GM19193 (cell line): Measurements from ENCODE around the gene CHST11.

Experiments used
- POLR2A ChIP-seq: IDR thresholded peaks from 4 replicates; pipeline ENCODE4 v1.6.1; 2011; ENCODE audit not compliant: insufficient read depth, insufficient read length; ENCODE audit errors: extremely low read depth

Gene CHST11

GRCh38 chr12:104740668-104741067 is 283.9 kb downstream of the CHST11 start:
- peak; percentile 42 for TF ChIP-seq POLR2A

- no peak for TF ChIP-seq POLR2A
Observed at GRCh38 chr12:104741077-104741476, 284.3 kb downstream of the CHST11 start.

GRCh38 chr12:104741497-104742367 is 285.0 kb downstream of the CHST11 start:
- no peak for TF ChIP-seq POLR2A

- TF ChIP-seq POLR2A, result no peak
Observed at GRCh38 chr12:104742551-104743201, 285.9 kb downstream of the CHST11 start.

- TF ChIP-seq POLR2A, result no peak
Observed at GRCh38 chr12:104743202-104743580, 286.4 kb downstream of the CHST11 start.

- no peak for TF ChIP-seq POLR2A
Observed at GRCh38 chr12:104746467-104747088, 289.8 kb downstream of the CHST11 start.

GRCh38 chr12:104747330-104747729 is 290.6 kb downstream of the CHST11 start:
- no peak for TF ChIP-seq POLR2A

- no peak for TF ChIP-seq POLR2A
Observed at GRCh38 chr12:104747955-104748354, 291.2 kb downstream of the CHST11 start.

- TF ChIP-seq POLR2A, result no peak
Observed at GRCh38 chr12:104748356-104748755, 291.6 kb downstream of the CHST11 start.

GRCh38 chr12:104748790-104749189 is 292.0 kb downstream of the CHST11 start:
- no peak for TF ChIP-seq POLR2A

GRCh38 chr12:104749545-104749944 is 292.8 kb downstream of the CHST11 start:
- no peak for TF ChIP-seq POLR2A

- no peak for TF ChIP-seq POLR2A
Observed at GRCh38 chr12:104750061-104750460, 293.3 kb downstream of the CHST11 start.

- no peak for TF ChIP-seq POLR2A
Observed at GRCh38 chr12:104751120-104751519, 294.4 kb downstream of the CHST11 start.

- TF ChIP-seq POLR2A, result no peak
Observed at GRCh38 chr12:104751594-104751993, 294.8 kb downstream of the CHST11 start.

GRCh38 chr12:104752016-104752415 is 295.3 kb downstream of the CHST11 start:
- no peak for TF ChIP-seq POLR2A

- TF ChIP-seq POLR2A, result no peak
Observed at GRCh38 chr12:104752881-104753280, 296.1 kb downstream of the CHST11 start.
